B cell (primary cell): ENCODE data around the gene RPL7A. TPM values are rescaled to one million over a fixed set of nuclear protein-coding genes. Genes with fewer than 3 reads are reported as not detected.

ENCODE experiments used
- ATAC-seq: fragments of 200-7000 bp; cut with Tn5 transposase; one replicate; pipeline ENCODE4 v1.10.0; 2021; ENCODE audit warnings: low read depth, mild to moderate bottlenecking, moderate number of reproducible peaks, moderate library complexity
- CTCF ChIA-PET: fragments of 350-600 bp; sonication (Branson Sonifier 250); formaldehyde crosslinking; loops from one replicate; lab custom pipeline; 2021; ENCODE audit warnings: antibody characterized with exemption, inconsistent platforms; lab: Charles Lee
- POLR2A ChIA-PET: fragments of 350-600 bp; sonication (Branson Sonifier 250); formaldehyde crosslinking; loops from one replicate; lab custom pipeline; 2021; ENCODE audit warnings: antibody characterized with exemption; lab: Charles Lee
- DNase-seq: peaks from one replicate; pipeline ENCODE4 v3.0.0; 2013
- H2AFZ ChIP-seq: 2 replicates; pipeline ENCODE4 v1.6.1; 2012; ENCODE audit warnings: mild to moderate bottlenecking, low read depth, low read length; ENCODE audit not compliant: insufficient read depth, poor library complexity, severe bottlenecking
- H3K27ac ChIP-seq, 2 donors: 1 replicate in 1 of 2; 2 replicates in 1 of 2; pipeline ENCODE4 v1.5.1; 2012 to 2013; ENCODE audit warnings: low read length in 2 of 2, mild to moderate bottlenecking in 2 of 2, moderate library complexity in 1 of 2
- H3K27me3 ChIP-seq, 4 experiments: fragments of 200-600 bp in 1 of 4; sonication (generic) in 1 of 4; replicated peaks in 1 of 4; 1 replicate in 2 of 4; 2 replicates in 2 of 4; pipeline versions ENCODE4 v1.6.1 to v1.7.0; 2013 to 2016; ENCODE audit warnings: low read length in 3 of 4, mild to moderate bottlenecking in 2 of 4, mixed read lengths in 1 of 4, moderate library complexity in 1 of 4; ENCODE audit not compliant: insufficient read depth in 4 of 4, control insufficient read depth in 3 of 4; ENCODE audit errors: control extremely low read depth in 1 of 4
- H3K36me3 ChIP-seq, 2 experiments: replicated peaks in 1 of 2; 1 replicate in 1 of 2; 2 replicates in 1 of 2; pipeline versions ENCODE4 v1.6.1 to v1.7.1; 2013; ENCODE audit warnings: low read length in 1 of 2; ENCODE audit not compliant: insufficient read depth in 2 of 2, control insufficient read depth in 1 of 2; ENCODE audit errors: control extremely low read depth in 1 of 2, extremely low read depth in 1 of 2
- H3K4me1 ChIP-seq, 2 donors: fragments of 200-600 bp in 1 of 2; sonication (generic) in 1 of 2; 1 replicate in 1 of 2; 2 replicates in 1 of 2; pipeline versions ENCODE4 v1.5.1 to v1.6.1; 2013 to 2017; ENCODE audit warnings: low read length in 2 of 2; ENCODE audit not compliant: control insufficient read depth in 2 of 2, insufficient read depth in 2 of 2
- H3K4me2 ChIP-seq: replicated peaks from 2 replicates; pipeline ENCODE3; 2012; ENCODE audit warnings: mild to moderate bottlenecking, low read depth, low read length; ENCODE audit not compliant: poor library complexity, severe bottlenecking
- H3K4me3 ChIP-seq, 5 experiments: fragments of 200-600 bp in 1 of 5; sonication (generic) in 1 of 5; 1 replicate in 3 of 5; 2 replicates in 2 of 5; pipeline versions ENCODE4 v1.5.1 to v1.7.0; 2011 to 2016; ENCODE audit warnings: low read length in 4 of 5, mild to moderate bottlenecking in 4 of 5, low read depth in 2 of 5, control low read depth in 1 of 5, moderate library complexity in 1 of 5; ENCODE audit not compliant: insufficient read depth in 1 of 5; ENCODE audit errors: control extremely low read depth in 1 of 5, extremely low read depth in 1 of 5
- H3K79me2 ChIP-seq: fragments of 200-600 bp; sonication (generic); one replicate; pipeline ENCODE4 v1.6.0; 2016; ENCODE audit warnings: low read length; ENCODE audit not compliant: control insufficient read depth, insufficient read depth
- H3K9ac ChIP-seq: fragments of 200-600 bp; sonication (generic); 2 replicates; pipeline ENCODE4 v1.6.1; 2017; ENCODE audit warnings: mild to moderate bottlenecking, low read length, moderate library complexity
- H3K9me3 ChIP-seq, 3 donors: one replicate each; pipeline versions ENCODE4 v1.6.1 to v1.7.1; 2013; ENCODE audit warnings: low read length in 2 of 3; ENCODE audit not compliant: control insufficient read depth in 2 of 3, insufficient read depth in 1 of 3; ENCODE audit errors: control extremely low read depth in 1 of 3
- H4K20me1 ChIP-seq: 2 replicates; pipeline ENCODE4 v1.6.0; 2012; ENCODE audit warnings: mild to moderate bottlenecking, low read length; ENCODE audit not compliant: insufficient read depth, control insufficient read depth, poor library complexity, severe bottlenecking
- H3K27ac Mint-ChIP-seq: one replicate; pipeline ENCODE4 v1.8.0; 2021; ENCODE audit warnings: mixed read lengths
- H3K27me3 Mint-ChIP-seq: one replicate; pipeline ENCODE4 v1.8.0; 2021; ENCODE audit warnings: mixed read lengths
- H3K4me1 Mint-ChIP-seq: one replicate; pipeline ENCODE4 v1.8.0; 2021; ENCODE audit warnings: mixed read lengths
- H3K4me3 Mint-ChIP-seq: one replicate; pipeline ENCODE4 v1.8.0; 2021; ENCODE audit warnings: mixed read lengths
- H3K9me3 Mint-ChIP-seq: one replicate; pipeline ENCODE4 v1.8.0; 2022; ENCODE audit warnings: mixed read lengths; ENCODE audit not compliant: insufficient read depth
- CTCF ChIP-seq: fragments of 200-600 bp; IDR thresholded peaks from one replicate; pipeline ENCODE4 v1.8.0; 2022; ENCODE audit warnings: antibody characterized with exemption, mild to moderate bottlenecking
- EZH2 ChIP-seq: IDR thresholded peaks from 2 replicates; pipeline ENCODE4 v1.6.1; 2012; ENCODE audit warnings: borderline replicate concordance, low read depth, mild to moderate bottlenecking, moderate library complexity, low read length; ENCODE audit not compliant: insufficient read depth, poor library complexity, severe bottlenecking
- WGBS: methylation state at CpG from one replicate; pipeline ENCODE4 v1.1.5; 2013; ENCODE audit warnings: missing lambda C conversion rate; ENCODE audit not compliant: insufficient coverage; 5-methylcytosine and 5-hydroxymethylcytosine counted together
- intact Hi-C: fragments of 100-400 bp; cut with micrococcal nuclease; formaldehyde crosslinking; loops from one replicate; pipeline ENCODE4 v1.10.0; 2022
- polyA plus RNA-seq: library from polyadenylated mRNA; depleted of rRNA; stranded (reverse); fragments of >200 nt; gene quantifications from 2 replicates; pipeline ENCODE4 v1.2.3, GENCODE V29; 2012
- total RNA-seq, 2 donors: library from RNA; stranded (reverse); fragments of 120-200 nt in 1 of 2; gene quantifications; 1 replicate in 1 of 2; 2 replicates in 1 of 2; pipeline versions ENCODE4 v1.2.3 to v1.2.4, GENCODE V29; 2013 to 2022

RPL7A gene
- total and polyA plus RNA-seq, 2 donors (not counting 1 experiment from before 2014, with no cell fraction given): 2,407 to 3,937 TPM

- H3K4me1 ChIP-seq: peaks cover 9 to 16% of the 10 kb centered on the region in 2 donors
- Mint-ChIP-seq H3K27me3 (no peaks in the 10 kb centered on the region), H3K9me3 (no peaks in the 10 kb centered on the region), H3K27ac (no peak overlapping the region), H3K4me3 (no peak overlapping the region), H3K4me1 (peaks cover 21% of the 10 kb centered on the region)
- no peaks in the 10 kb centered on the region for H3K9me3 ChIP-seq
- H3K4me3 ChIP-seq: no peak overlapping the region
- ChIA-PET CTCF (no interaction called here), POLR2A (interaction anchor here (1.0 kb wide), 1 partner anchor 13 kb away, joined by 3 read pairs; the partner anchor contains the start of genes MED22 and RPL7A)
- no peak overlapping the region for H3K27ac ChIP-seq
- H4K20me1 ChIP-seq: peaks cover 47% of the 10 kb centered on the region
- H2AFZ ChIP-seq: no peak overlapping the region
- peaks cover 0 to 77% of the 10 kb centered on the region in 2 experiments for H3K36me3 ChIP-seq
- no peaks in the 10 kb centered on the region for H3K27me3 ChIP-seq
- TF ChIP-seq CTCF (no peak), EZH2 (no peak)
- no peak overlapping the region for H3K9ac ChIP-seq
- intact Hi-C loops: no loop called here
- DNase-seq (no peak), ATAC-seq (no peak)
- WGBS: 96% methylated on average over 9 of the region's 13 CpGs
- H3K4me2 ChIP-seq: no peak overlapping the region
- peaks cover 36% of the 10 kb centered on the region for H3K79me2 ChIP-seq
Measured at GRCh38 chr9:133361507-133362092, 13.6 kb downstream of the RPL7A start.

- H3K9me3 Mint-ChIP-seq: no peaks in the 10 kb centered on the region
- no peaks in the 10 kb centered on the region for H3K27me3 Mint-ChIP-seq
- H3K4me1 Mint-ChIP-seq: peaks cover 13% of the 10 kb centered on the region
- Histone ChIP-seq H3K9ac (no peak overlapping the region), H3K79me2 (peaks cover 36% of the 10 kb centered on the region), H2AFZ (no peak overlapping the region), H3K4me2 (no peak overlapping the region), H3K27ac (no peak overlapping the region), H3K36me3 (peaks cover 0 to 84% of the 10 kb centered on the region in 2 experiments), H3K9me3 (no peaks in the 10 kb centered on the region), H4K20me1 (peaks cover 56% of the 10 kb centered on the region), H3K4me3 (no peak overlapping the region), H3K4me1 (peaks cover 2 to 7% of the 10 kb centered on the region in 2 donors), H3K27me3 (no peaks in the 10 kb centered on the region)
- WGBS: 98% methylated on average over 14 of the region's 15 CpGs
- no peak overlapping the region for H3K27ac Mint-ChIP-seq
- TF ChIP-seq EZH2: no peak
- no peak for TF ChIP-seq CTCF
- intact Hi-C loops: no loop called here
- CTCF ChIA-PET: interaction anchor here (0.7 kb wide), 1 partner anchor 14 kb away, joined by 4 read pairs; no protein-coding TSS in a partner anchor
- no peak for ATAC-seq
- no peak overlapping the region for H3K4me3 Mint-ChIP-seq
- POLR2A ChIA-PET: interaction anchor here (0.8 kb wide), 1 partner anchor 11 kb away, joined by 11 read pairs; no protein-coding TSS in a partner anchor
- no peak for DNase-seq
Measured at GRCh38 chr9:133362359-133363044, 14.5 kb downstream of the RPL7A start.
